HG02610 (cell line): ENCODE results near the gene SLC1A2.
"Not testable (repeated sequence)": the region's sequence is repeated elsewhere in the genome, so short reads cannot be mapped to it uniquely, and the experiment has no call there.

Experiments used
- ATAC-seq: cut with Tn5 transposase; IDR thresholded peaks from one replicate; pipeline ENCODE4 v1.9.1; 2021; ENCODE audit warnings: mild to moderate bottlenecking, moderate library complexity; ENCODE audit not compliant: unreplicated experiment

The SLC1A2 gene

GRCh38 chr11:35232891-35233330, 186.4 kb downstream of the SLC1A2 start:
- ATAC-seq: no peak

- no peak for ATAC-seq
Observed at GRCh38 chr11:35231076-35231860, 188.1 kb downstream of the SLC1A2 start.

- no peak for ATAC-seq
Observed at GRCh38 chr11:35230388-35230787, 189.0 kb downstream of the SLC1A2 start.

- no peak for ATAC-seq
Observed at GRCh38 chr11:35228328-35228725, 191.0 kb downstream of the SLC1A2 start.

GRCh38 chr11:35227576-35228327, 191.6 kb downstream of the SLC1A2 start:
- no peak for ATAC-seq

GRCh38 chr11:35226756-35227155, 192.6 kb downstream of the SLC1A2 start:
- ATAC-seq: not testable (repeated sequence)

GRCh38 chr11:35225946-35226520, 193.3 kb downstream of the SLC1A2 start:
- ATAC-seq: no peak

GRCh38 chr11:35223991-35224390, 195.4 kb downstream of the SLC1A2 start:
- no peak for ATAC-seq

- no peak for ATAC-seq
Observed at GRCh38 chr11:35223371-35223796, 196.0 kb downstream of the SLC1A2 start.

GRCh38 chr11:35218956-35219355, 200.4 kb downstream of the SLC1A2 start:
- no peak for ATAC-seq

- ATAC-seq: no peak
Observed at GRCh38 chr11:35216962-35217678, 202.2 kb downstream of the SLC1A2 start.

GRCh38 chr11:35215945-35216344, 203.4 kb downstream of the SLC1A2 start:
- no peak for ATAC-seq

- no peak for ATAC-seq
Observed at GRCh38 chr11:35214792-35215193, 204.6 kb downstream of the SLC1A2 start.

GRCh38 chr11:35214226-35214770, 205.1 kb downstream of the SLC1A2 start:
- no peak for ATAC-seq

GRCh38 chr11:35211952-35212351, 207.4 kb downstream of the SLC1A2 start:
- ATAC-seq: no peak

GRCh38 chr11:35210876-35211546, 208.3 kb downstream of the SLC1A2 start:
- no peak for ATAC-seq

- ATAC-seq: no peak
Observed at GRCh38 chr11:35208795-35209194, 210.6 kb downstream of the SLC1A2 start.

- no peak for ATAC-seq
Observed at GRCh38 chr11:35207471-35208403, 211.6 kb downstream of the SLC1A2 start.

GRCh38 chr11:35206616-35207015, 212.7 kb downstream of the SLC1A2 start:
- ATAC-seq: no peak
